Activated naive CD4-positive, alpha-beta T cell treated with Interleukin-2 at 50 U/mL for 16 hours (primary cell): Measurements from ENCODE around the gene PAGE4.

Experiments
- DNase-seq: peaks from one replicate; pipeline ENCODE4 v3.0.0-alpha.2; 2020

The PAGE4 gene

GRCh38 chrX:49829016-49829415 lies at the start of gene PAGE4:
Gene PAGE4 (plus strand): TSS chrX:49829303. CDS start chrX:49830429, 1,126 bp downstream.
- no peak for DNase-seq

- no peak for DNase-seq
Measured at GRCh38 chrX:49784747-49785280, 44.3 kb upstream of the PAGE4 start.

- DNase-seq: no peak
Measured at GRCh38 chrX:49792376-49792775, 36.7 kb upstream of the PAGE4 start.

GRCh38 chrX:49793686-49794085 lies 35.4 kb upstream of the PAGE4 start:
- DNase-seq: no peak

- DNase-seq: no peak
Measured at GRCh38 chrX:49799828-49800227, 29.3 kb upstream of the PAGE4 start.

GRCh38 chrX:49809891-49810632 lies 19.0 kb upstream of the PAGE4 start:
- DNase-seq: no peak

- DNase-seq: no peak
Measured at GRCh38 chrX:49812177-49812576, 16.9 kb upstream of the PAGE4 start.

GRCh38 chrX:49816435-49816834 lies 12.7 kb upstream of the PAGE4 start:
- no peak for DNase-seq

- no peak for DNase-seq
Measured at GRCh38 chrX:49838374-49838773, 9.3 kb downstream of the PAGE4 start.

GRCh38 chrX:49840679-49841078 lies 11.6 kb downstream of the PAGE4 start:
- DNase-seq: peak; percentile 28

- no peak for DNase-seq
Measured at GRCh38 chrX:49842621-49843020, 13.5 kb downstream of the PAGE4 start.

- DNase-seq: no peak
Measured at GRCh38 chrX:49844611-49845010, 15.5 kb downstream of the PAGE4 start.

GRCh38 chrX:49845701-49846403 lies 16.7 kb downstream of the PAGE4 start:
- DNase-seq: no peak

GRCh38 chrX:49846522-49846921 lies 17.4 kb downstream of the PAGE4 start:
- no peak for DNase-seq

- no peak for DNase-seq
Measured at GRCh38 chrX:49848275-49848674, 19.2 kb downstream of the PAGE4 start.

GRCh38 chrX:49850028-49850427 lies 20.9 kb downstream of the PAGE4 start:
- no peak for DNase-seq

- DNase-seq: no peak
Measured at GRCh38 chrX:49853661-49854060, 24.6 kb downstream of the PAGE4 start.

GRCh38 chrX:49856819-49857218 lies 27.7 kb downstream of the PAGE4 start:
- DNase-seq: no peak

GRCh38 chrX:49858341-49858740 lies 29.2 kb downstream of the PAGE4 start:
- DNase-seq: no peak

GRCh38 chrX:49859491-49859890 lies 30.4 kb downstream of the PAGE4 start:
- no peak for DNase-seq

GRCh38 chrX:49860867-49861535 lies 31.9 kb downstream of the PAGE4 start:
- no peak for DNase-seq

GRCh38 chrX:49862093-49862492 lies 33.0 kb downstream of the PAGE4 start:
- DNase-seq: no peak

GRCh38 chrX:49868739-49869138 lies 39.6 kb downstream of the PAGE4 start:
- no peak for DNase-seq

- DNase-seq: no peak
Measured at GRCh38 chrX:49876750-49877149, 47.6 kb downstream of the PAGE4 start.
